ENCODE measurements around the gene USP12.

Gene USP12

DNA sequence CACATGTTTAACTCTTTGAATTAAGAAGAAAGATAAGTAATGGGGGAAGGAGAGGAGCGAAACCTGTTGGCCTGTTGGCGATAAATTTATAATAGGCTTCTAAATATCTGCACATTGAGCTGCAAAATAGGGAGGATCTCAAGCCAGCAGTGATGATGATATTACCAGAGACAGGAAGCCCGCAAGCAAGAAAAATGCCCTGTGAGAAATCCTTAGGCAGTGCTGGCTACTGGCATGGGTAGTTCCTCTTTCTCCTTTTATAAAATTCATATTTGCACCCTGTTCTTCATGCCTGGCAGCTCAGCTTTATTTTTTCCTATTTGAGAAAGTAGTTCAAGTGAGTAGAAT lies 858 bp upstream of the USP12 start:
- no peak for DNase-seq
- Histone ChIP-seq H3K4me1 (peaks cover 0 to 29% (median 23%) of the 10 kb centered on the region in 4 donors), H3K9me3 (no peaks in the 10 kb centered on the region), H3K4me3 (peak overlapping the region; percentile 67 to 72), H3K27ac (peak overlapping the region; percentile 86 to 90), H3K27me3 (no peaks in the 10 kb centered on the region), H3K36me3 (no peaks in the 10 kb centered on the region)
- intact Hi-C loops (cut with DNase I; ENCODE audit: low total_unique reads) = loop anchor here (5.0 to 10.0 kb wide), 4 partner anchors 80 to 450 kb away; partner anchors contain the start of genes LNX2, POLR1D, RASL11A and RPL21
- no peak for TF ChIP-seq CTCF (IDR thresholded peaks at IDR 0.05)

DNA sequence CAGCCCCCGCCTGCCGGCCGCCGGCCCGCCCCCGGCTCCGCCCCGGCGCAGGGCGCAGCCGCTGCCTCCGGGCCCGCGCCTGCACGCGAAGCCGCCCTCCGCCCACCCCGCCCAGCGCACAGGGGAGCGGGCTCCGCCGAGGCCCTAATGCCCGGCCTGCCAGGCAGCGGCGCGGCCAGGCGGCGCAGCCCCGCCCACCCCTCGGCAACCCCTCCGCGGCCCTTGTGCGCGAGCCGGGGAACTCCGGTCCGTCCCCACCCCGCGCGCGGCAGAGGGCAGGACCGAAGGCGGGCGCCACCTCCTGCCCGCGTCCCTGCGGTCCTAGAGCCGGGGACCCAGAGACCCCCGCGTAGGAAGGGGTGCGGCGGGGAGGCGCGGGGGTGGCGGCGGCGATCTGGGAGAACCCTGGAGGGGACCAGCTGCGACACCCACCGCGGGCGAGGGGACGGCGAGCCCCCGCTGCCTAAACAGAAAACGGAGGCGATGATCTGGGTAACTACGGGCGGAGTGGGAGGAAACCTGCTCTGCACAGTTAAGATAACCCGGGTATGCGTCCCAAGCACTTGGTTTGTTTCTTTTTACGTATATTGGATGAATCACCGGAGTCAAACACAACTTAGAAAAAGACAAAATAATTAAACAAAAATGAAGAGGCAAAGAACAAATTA lies 350 bp upstream of the USP12 start:
- intact Hi-C loops (cut with DNase I; ENCODE audit: low total_unique reads) = loop anchor here (5.0 to 10.0 kb wide), 4 partner anchors 80 to 450 kb away; partner anchors contain the start of genes LNX2, POLR1D, RASL11A and RPL21
- peaks cover 0 to 33% (median 23%) of the 10 kb centered on the region in 4 donors for H3K4me1 ChIP-seq
- peak overlapping the region; percentile 67 to 72 for H3K4me3 ChIP-seq
- H3K27me3 ChIP-seq = no peaks in the 10 kb centered on the region
- no peak for TF ChIP-seq CTCF (IDR thresholded peaks at IDR 0.05)
- peak; percentile 89 to 96 for DNase-seq
- no peaks in the 10 kb centered on the region for H3K9me3 ChIP-seq
- H3K27ac ChIP-seq = peak overlapping the region; percentile 86 to 90
- no peaks in the 10 kb centered on the region for H3K36me3 ChIP-seq

GRCh38 chr13:27170516-27171243 lies 931 bp downstream of the USP12 start:
- Histone ChIP-seq H3K36me3 (no peaks in the 10 kb centered on the region), H3K9me3 (no peaks in the 10 kb centered on the region), H3K4me3 (peak overlapping the region; percentile 67 to 72), H3K27me3 (no peaks in the 10 kb centered on the region), H3K4me1 (peaks cover 0 to 46% (median 26%) of the 10 kb centered on the region in 4 donors), H3K27ac (peak overlapping the region; percentile 86 to 93)
- intact Hi-C loops (cut with DNase I; ENCODE audit: low total_unique reads) = loop anchor here (5.0 to 10.0 kb wide), 4 partner anchors 82 to 452 kb away; partner anchors contain the start of genes LNX2, POLR1D, RASL11A and RPL21
- TF ChIP-seq CTCF (IDR thresholded peaks at IDR 0.05) = no peak
- peak in 1 of 2 donors; percentile 35 for DNase-seq

GRCh38 chr13:27170221-27170515 lies 1.4 kb downstream of the USP12 start:
- peak overlapping the region; percentile 67 to 72 for H3K4me3 ChIP-seq
- TF ChIP-seq CTCF (IDR thresholded peaks at IDR 0.05) = peak in 1 of 2 experiments; percentile 28
- peak overlapping the region; percentile 86 to 93 for H3K27ac ChIP-seq
- no peak for DNase-seq
- no peaks in the 10 kb centered on the region for H3K27me3 ChIP-seq
- no peaks in the 10 kb centered on the region for H3K9me3 ChIP-seq
- intact Hi-C loops (cut with DNase I; ENCODE audit: low total_unique reads) = loop anchor here (5.0 to 10.0 kb wide), 4 partner anchors 82 to 452 kb away; partner anchors contain the start of genes LNX2, POLR1D, RASL11A and RPL21
- H3K4me1 ChIP-seq = peaks cover 0 to 51% (median 26%) of the 10 kb centered on the region in 4 donors
- no peaks in the 10 kb centered on the region for H3K36me3 ChIP-seq

GRCh38 chr13:27168906-27169657 lies 2.5 kb downstream of the USP12 start:
- TF ChIP-seq CTCF (IDR thresholded peaks at IDR 0.05) = no peak
- intact Hi-C loops (cut with DNase I; ENCODE audit: low total_unique reads) = no loop called here
- DNase-seq = no peak
- Histone ChIP-seq H3K27ac (peak overlapping the region in 1 of 2 donors; percentile 93), H3K9me3 (no peaks in the 10 kb centered on the region), H3K4me3 (no peak overlapping the region), H3K27me3 (no peaks in the 10 kb centered on the region), H3K36me3 (no peaks in the 10 kb centered on the region), H3K4me1 (peaks cover 0 to 61% (median 28%) of the 10 kb centered on the region in 4 donors)

All from tibial artery (tissue), 4 donors.